Subcutaneous adipose tissue (tissue), 4 donors: ENCODE measurements around the gene GTF3C5. TPM values are rescaled to one million over a fixed set of nuclear protein-coding genes. Genes with fewer than 3 reads are reported as not detected.

ENCODE experiments used
- total RNA-seq, 4 donors: library from RNA; depleted of rRNA; stranded (reverse); fragments of >200 nt; gene quantifications; one replicate each; pipeline ENCODE4 v1.1.0, GENCODE V29; 2016
- TF ChIP-seq, protein P1 (sequence below): fragments of 450-650 bp; IDR thresholded peaks from one replicate; pipeline ENCODE4 v1.5.1; 2016; ENCODE audit warnings: low read depth, mild to moderate bottlenecking, control low read depth, antibody characterized with exemption, moderate library complexity

Gene GTF3C5
- total RNA-seq, 4 donors from 2014 or later, result 32.0 to 63.1 (median 41.1) TPM

DNA sequence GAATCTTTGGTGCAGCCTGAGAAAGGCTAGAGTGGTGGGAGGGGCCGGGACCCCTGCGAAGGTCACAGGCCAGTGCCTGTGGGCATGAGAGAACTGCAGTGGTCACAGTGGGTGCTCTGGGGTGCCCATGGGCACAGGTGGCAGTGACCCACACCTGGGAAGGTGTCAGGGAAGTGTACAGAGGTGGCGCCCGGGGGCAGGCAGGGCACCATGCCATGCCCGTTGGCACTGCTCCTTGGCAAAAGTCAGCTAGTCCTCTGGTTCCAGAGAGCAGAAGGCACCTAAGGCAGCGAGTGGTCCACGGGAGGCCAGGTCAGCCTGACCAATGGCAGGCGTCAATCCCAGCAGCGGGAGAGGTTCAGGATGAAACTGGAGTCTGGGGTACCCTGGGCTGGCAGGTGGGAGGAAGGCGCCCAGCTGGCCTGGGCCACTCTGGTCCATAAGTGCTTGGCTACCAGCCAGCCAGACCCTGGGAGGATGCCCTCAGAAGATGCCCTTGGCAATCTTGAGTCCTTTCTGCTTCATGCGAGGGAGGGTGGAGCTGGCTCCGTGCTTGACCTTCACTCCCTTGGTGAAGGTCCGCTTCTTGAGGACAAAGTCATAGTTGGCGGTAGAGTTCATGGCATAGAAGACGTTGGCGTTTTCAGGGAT lies 67.4 kb downstream of the GTF3C5 start:
- TF ChIP-seq, protein P1, sequence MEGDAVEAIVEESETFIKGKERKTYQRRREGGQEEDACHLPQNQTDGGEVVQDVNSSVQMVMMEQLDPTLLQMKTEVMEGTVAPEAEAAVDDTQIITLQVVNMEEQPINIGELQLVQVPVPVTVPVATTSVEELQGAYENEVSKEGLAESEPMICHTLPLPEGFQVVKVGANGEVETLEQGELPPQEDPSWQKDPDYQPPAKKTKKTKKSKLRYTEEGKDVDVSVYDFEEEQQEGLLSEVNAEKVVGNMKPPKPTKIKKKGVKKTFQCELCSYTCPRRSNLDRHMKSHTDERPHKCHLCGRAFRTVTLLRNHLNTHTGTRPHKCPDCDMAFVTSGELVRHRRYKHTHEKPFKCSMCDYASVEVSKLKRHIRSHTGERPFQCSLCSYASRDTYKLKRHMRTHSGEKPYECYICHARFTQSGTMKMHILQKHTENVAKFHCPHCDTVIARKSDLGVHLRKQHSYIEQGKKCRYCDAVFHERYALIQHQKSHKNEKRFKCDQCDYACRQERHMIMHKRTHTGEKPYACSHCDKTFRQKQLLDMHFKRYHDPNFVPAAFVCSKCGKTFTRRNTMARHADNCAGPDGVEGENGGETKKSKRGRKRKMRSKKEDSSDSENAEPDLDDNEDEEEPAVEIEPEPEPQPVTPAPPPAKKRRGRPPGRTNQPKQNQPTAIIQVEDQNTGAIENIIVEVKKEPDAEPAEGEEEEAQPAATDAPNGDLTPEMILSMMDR, result no peak

- TF ChIP-seq, protein P1, result no peak
Measured at GRCh38 chr9:133098871-133099270, 68.1 kb downstream of the GTF3C5 start.

DNA sequence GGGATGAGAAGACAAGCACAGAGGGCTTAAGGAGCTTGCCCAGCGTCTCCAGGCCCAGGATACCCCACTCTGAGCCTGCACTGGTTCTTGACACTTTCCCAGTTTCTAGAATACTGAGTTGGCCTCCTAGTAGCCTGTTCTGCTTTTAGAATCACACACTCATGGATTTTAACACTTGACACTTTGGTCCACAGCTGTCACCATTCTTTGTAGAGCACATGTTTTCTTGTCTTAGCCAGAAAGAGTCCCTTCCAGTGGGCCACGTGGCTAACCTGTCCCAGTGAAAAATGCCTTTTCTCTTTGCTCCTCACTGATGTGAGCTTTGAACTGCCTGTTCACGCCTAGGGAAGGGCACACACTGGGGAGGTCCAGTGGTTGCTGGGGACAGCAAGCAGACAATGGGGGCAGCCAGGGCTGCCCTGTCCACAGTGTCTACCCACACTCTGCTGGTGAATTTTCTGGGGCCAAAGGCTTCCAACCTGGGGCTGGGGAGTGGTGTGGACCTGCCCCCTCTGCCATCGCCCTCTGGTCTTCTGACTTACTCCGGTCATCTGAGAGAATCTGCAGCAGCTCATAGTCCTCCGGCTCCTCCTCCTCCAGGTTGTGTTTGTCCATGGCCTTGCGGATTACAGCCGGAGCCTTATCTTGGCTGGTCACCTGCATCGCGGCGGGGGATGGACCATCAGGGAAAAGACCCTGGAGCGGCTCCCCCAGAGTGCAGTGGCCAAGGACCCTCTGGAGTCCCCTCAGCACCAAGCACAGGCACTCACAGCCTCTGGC lies 69.1 kb downstream of the GTF3C5 start:
- TF ChIP-seq, protein P1, result no peak

DNA sequence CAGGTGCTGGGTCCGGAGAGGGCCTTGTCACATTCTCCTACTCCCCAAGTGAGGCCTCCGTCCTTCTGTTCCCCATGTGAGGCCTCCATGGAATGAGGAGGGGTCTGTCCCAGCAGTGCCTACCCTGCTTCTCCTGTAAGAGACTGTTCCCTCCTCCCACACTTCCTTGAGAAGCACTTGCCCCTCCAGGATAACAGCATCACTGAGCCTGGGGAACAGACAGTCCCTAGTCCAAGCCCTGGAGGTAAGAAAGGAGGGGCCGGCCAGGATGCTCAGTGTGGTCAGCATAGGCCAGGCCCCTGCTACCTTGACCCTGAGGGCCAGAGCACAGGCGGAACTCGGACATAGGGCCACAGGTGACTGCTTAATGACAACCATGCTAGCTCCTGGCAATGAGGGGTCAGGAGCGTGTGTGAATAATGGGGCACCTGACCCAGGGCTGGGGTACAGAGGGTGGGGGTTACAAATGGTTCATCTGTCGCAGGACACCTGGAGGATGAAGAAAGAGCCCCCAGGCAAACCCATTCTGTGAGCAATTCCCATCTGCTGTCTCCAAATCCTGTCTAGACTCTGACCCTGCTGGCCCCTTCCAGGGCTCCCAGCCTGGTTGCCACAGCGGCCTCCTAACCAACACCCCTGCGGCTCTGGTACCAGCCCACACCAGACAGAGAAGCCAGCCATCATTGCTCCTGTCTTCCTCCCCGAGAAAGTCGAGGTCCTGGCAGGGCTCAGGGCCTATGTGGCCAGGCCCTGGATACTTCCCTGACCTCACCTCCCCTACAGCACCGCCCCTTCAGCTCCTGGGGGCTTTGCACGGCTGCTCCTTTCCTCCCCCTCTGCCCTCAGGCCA lies 69.9 kb downstream of the GTF3C5 start:
- TF ChIP-seq, protein P1, result no peak

DNA sequence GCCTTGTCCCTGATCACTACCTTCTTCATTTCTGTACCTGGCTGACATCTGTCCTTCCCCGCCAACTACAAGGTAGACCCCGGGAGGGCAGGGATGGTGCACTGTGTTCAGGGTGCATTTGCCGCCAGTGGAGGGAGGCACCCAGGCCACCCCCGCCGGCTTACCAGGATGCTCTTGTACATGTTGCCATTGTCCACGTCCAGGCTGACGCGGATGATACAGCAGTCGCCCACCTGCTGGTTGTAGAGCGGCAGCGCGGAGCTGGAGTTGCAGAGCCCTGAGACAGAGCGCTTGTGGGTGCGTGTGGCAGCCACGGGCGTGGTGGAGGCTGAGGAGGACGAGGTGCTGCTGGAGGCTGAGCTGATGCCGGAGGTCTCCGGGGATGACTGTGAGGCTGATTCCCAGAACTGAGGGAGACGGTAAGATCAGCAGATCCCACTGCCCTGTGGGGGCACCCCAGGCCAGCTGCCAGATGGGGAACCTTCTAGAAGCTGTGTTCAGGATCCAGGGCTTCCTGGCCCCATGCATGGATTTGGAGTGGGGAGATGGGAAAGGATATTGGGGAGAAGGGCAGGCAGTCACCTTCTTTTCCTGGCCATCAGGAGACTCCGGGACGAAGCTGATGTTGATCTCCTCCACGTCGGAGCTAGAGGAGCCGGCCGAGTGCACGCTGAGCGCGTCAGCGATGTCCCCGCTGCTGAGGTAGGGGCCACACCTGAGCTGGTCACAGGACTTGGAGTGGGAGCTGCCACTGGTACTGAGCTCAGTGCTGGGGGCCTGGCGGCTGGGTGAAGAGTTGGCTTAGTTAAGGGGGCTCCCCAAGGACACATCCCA lies 70.8 kb downstream of the GTF3C5 start:
- TF ChIP-seq, protein P1, result no peak

DNA sequence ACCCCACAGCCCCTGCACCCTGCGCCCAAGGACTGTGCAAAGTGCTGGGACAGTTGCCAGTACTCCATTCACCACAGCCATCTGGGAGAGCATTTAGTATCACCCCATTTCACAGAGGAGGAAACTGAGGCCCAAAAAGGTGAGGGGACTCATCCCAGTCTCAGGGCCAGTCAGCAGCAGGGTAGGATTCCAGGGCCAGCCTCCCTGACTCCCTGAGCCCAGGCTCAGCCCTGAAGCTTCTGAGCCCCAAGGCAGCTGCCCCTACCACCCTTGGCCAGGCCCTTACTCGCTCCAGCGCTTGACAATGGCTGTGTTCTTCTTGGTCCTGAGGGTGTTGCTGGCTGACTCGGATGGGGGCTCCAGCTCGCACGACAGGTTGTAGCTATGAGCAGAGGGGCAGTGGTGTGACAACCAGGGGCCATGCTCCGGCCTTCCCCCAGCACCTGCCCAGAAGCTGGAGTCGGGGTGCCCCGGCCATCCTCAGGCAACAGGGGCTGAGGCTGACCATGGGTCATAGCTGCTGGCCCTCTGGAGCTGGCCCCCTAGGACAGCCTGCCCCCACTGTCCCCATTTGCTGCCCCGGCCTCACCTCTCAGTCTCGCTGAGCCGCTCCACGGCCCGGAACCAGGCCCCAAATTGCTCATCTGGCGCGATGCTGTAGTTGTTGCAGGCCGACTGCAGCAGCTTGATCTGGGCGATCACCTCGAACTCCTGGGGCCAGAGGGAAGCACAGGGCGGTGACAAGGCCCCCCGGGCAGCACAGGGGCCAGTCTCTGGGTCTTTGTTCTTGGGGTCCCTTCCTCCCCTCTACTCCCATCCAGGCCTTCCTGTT lies 71.6 kb downstream of the GTF3C5 start:
- TF ChIP-seq, protein P1, result no peak
